Measurements from ENCODE around the gene CRYGN. TPM values are rescaled to one million over a fixed set of nuclear protein-coding genes. Genes with fewer than 3 reads are reported as not detected.

Gene CRYGN
- total RNA-seq, 4 donors from 2014 or later: 1.0 TPM; not detected in 3

DNA sequence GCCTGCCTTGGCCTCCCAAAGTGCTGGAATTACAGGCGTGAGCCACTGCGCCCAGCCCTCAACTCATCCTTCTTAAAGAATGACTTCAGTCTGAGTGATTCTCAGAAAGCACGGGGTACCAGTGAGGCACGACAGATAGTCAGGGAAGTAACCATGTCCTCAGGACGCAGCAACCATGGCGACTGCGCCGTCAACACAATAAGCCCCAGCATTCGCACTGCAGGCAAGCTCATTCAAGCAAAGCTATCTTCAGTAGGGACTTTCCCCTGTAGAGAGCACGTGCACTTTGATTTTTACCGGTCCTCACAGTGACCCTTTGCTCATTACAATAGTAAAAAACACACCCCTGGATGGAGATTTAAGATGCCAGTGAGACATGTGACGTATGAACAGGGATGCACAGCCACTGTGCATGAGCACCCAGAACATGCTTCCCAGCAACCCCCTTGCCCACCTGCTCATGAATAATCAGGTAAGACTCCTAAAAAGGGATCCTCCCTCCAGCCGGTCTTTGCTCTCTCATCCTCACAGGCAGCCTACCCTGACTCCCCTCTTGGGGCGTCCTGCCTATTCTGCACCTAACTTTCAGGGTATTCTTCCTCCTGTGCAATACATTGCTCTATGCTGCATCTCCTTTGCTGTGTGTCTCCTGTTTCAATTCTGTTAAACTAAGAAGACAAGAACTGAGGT, 39.2 kb downstream of the CRYGN start:
- no peak for ATAC-seq (ENCODE audit: low FRiP score)
- no peak for DNase-seq (ENCODE audit: low spot score)
- TF ChIP-seq, protein P1, sequence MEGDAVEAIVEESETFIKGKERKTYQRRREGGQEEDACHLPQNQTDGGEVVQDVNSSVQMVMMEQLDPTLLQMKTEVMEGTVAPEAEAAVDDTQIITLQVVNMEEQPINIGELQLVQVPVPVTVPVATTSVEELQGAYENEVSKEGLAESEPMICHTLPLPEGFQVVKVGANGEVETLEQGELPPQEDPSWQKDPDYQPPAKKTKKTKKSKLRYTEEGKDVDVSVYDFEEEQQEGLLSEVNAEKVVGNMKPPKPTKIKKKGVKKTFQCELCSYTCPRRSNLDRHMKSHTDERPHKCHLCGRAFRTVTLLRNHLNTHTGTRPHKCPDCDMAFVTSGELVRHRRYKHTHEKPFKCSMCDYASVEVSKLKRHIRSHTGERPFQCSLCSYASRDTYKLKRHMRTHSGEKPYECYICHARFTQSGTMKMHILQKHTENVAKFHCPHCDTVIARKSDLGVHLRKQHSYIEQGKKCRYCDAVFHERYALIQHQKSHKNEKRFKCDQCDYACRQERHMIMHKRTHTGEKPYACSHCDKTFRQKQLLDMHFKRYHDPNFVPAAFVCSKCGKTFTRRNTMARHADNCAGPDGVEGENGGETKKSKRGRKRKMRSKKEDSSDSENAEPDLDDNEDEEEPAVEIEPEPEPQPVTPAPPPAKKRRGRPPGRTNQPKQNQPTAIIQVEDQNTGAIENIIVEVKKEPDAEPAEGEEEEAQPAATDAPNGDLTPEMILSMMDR (IDR thresholded peaks at IDR 0.05): no peak

DNA sequence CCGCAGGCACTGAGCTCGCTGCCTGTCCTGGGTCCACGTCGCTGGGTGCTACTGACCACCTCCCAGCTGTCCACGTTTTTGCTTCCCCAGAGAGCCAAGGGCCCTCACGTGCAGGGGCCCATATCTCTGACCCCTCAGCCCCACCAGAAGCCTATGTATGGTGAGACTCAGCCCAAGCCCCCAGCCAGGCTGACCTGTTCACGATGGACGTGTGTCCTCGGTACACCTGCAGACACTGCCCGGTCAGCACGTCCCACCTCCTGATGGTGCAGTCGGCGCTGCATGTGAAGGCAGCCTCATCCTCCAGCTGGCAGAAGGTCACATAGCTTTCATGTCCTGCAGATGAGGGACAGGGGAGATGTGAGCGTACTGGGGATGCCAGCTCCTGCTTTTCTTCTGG, 40.0 kb downstream of the CRYGN start:
- no peak for ATAC-seq (ENCODE audit: low FRiP score)

DNA sequence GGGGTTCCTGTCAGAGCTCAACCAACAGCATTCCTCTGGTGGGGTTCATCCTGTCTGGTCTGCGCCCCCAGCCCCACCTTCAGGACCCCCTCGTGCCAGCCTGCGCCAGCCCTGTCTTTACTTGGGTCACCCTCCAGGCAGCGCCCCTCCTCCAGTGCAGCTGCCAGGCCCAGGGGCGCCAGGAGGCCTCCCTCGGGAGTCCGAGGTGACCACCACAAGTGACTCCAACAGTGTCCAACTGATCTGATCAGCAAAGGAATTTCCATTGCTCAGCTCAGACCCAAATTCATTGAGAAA, 40.7 kb downstream of the CRYGN start:
- ATAC-seq (ENCODE audit: low FRiP score) (no peak), DNase-seq (ENCODE audit: low spot score) (no peak)

More for the DNA sequence above, 40.0 kb downstream of the CRYGN start:
- DNase-seq (ENCODE audit: low spot score): no peak
- TF ChIP-seq, protein P1 (IDR thresholded peaks at IDR 0.05): no peak

DNA sequence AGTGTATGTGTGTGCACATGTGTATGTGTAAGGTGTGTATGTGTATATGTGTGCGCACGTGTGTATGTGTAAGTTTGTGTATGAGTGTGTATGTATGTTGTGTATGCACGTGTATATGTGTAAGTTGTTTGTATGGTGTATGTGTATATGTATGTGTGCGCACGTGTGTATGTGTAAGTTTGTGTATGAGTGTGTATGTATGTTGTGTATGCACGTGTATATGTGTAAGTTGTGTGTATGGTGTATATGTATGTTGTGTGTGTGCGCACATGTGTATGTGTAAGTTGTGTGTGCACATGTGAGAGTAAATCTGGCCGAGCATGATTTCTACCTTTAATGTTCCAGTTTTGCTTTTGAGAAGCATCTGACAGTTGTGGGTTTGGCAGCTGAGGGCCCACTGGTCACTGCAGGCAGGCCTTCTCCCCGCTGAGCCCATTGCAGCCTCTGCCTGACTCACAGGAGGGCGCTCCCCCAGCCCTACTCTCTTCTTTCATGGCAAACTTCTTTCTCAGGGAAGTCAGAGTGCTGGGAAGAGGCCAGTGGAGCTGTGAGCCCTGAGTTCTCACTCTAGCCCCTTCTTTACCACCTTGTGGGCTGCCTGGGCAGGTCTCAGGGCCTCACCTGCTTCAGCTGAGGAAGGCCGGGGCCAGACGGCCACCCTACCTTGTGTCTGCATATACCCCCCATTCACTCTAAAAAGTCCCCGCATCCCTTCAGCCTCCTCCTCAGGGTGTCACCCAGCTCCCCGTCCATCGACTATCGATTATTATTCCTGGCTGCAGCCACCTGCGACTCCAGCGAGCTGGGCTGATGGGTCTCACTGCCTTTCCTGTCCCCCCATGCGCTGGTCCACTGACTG, 41.3 kb downstream of the CRYGN start:
- ATAC-seq (ENCODE audit: low FRiP score) (no peak), DNase-seq (ENCODE audit: low spot score) (no peak)
- TF ChIP-seq, protein P1 (IDR thresholded peaks at IDR 0.05): no peak

More for the DNA sequence above, 40.7 kb downstream of the CRYGN start:
- TF ChIP-seq, protein P1 (IDR thresholded peaks at IDR 0.05): no peak

DNA sequence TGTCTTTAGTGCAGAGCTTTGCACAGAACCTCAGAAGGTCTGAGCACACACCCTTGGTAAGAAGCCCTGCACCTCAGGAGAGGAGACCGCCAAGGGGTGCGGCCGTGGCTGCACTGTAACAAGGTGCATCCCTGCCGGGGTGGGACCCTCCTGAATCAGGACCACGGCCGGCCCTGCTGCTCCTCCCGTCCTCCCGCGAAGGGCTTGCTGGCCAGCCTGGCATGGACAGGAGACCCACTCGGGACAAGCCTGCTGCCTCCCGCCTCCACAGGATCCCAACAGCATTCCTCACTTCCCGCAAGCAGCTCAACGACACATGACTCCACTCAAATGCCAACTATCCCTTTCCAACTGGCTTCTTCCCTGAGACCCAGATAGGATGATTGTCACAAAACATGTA, 42.9 kb downstream of the CRYGN start:
- peak; percentile 8 for ATAC-seq (ENCODE audit: low FRiP score)

DNA sequence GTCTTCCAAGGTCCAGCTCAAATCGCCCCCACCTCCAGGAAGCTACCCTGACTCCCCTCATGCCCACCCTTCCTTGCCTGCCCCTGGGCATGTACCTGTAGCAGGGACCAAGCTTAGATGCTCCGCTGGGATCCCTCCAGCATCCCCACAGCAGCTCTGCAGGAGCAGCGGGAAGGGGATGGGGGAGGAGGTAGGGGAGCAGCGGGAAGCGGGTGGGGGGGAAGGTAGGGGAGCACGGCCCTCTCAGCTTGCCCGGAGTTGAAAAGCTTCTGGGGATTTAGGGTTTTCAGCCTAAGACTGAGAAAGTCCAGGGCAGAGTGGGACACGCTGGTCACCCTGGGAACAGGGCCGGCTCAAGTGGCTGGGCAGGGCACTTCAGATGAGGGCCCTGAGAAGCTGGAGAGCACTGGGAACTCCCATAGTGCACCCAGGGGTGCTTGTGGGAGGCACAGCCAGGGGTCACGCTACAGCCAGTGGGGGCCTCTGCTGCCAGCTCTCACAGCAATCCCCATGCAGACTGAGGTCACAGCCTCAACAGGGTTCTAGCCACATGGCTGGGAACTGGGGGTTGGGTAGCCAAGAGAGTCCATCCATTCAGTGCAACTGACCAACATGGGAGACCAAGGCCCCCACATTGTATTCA, 43.5 kb downstream of the CRYGN start:
- no peak for DNase-seq (ENCODE audit: low spot score)
- no peak for ATAC-seq (ENCODE audit: low FRiP score)
- TF ChIP-seq, protein P1 (IDR thresholded peaks at IDR 0.05): no peak

More for the DNA sequence above, 42.9 kb downstream of the CRYGN start:
- TF ChIP-seq, protein P1 (IDR thresholded peaks at IDR 0.05): no peak
- no peak for DNase-seq (ENCODE audit: low spot score)
